A549 (cell line): Measurements from ENCODE around the gene HRC.

Source experiments
- ESRRA ChIP-seq: fragments of 150-350 bp; IDR thresholded peaks from 2 replicates; pipeline ENCODE4 v1.6.1; 2014; ENCODE audit warnings: mild to moderate bottlenecking, low read length, borderline replicate concordance
- POLR2A ChIP-seq: IDR thresholded peaks from 2 replicates; pipeline ENCODE4 v1.6.1; 2012; ENCODE audit warnings: mild to moderate bottlenecking, low read length
- POLR2AphosphoS2 ChIP-seq: conservative IDR thresholded peaks from 2 replicates; pipeline ENCODE4 v1.6.1; 2012; ENCODE audit warnings: low read length, improper control_type of control experiment, inconsistent platforms
- RAD21 ChIP-seq, 2 experiments: fragments of >200 bp in 1 of 2; sonication (Bioruptor Twin) in 1 of 2; formaldehyde crosslinking in 1 of 2; IDR thresholded peaks in 1 of 2; conservative IDR thresholded peaks in 1 of 2; 2 replicates in 1 of 2; 3 replicates in 1 of 2; pipeline ENCODE4 v1.6.1; 2012 to 2018; ENCODE audit warnings: inconsistent platforms in 1 of 2
- TF ChIP-seq, protein P1 (sequence below): fragments of >200 bp; sonication (Bioruptor Twin); formaldehyde crosslinking; IDR thresholded peaks from 3 replicates; pipeline ENCODE4 v1.5.1; 2016
- TF ChIP-seq, protein P2 (sequence below): IDR thresholded peaks from 2 replicates; pipeline ENCODE4 v1.6.1; 2012

DNA sequence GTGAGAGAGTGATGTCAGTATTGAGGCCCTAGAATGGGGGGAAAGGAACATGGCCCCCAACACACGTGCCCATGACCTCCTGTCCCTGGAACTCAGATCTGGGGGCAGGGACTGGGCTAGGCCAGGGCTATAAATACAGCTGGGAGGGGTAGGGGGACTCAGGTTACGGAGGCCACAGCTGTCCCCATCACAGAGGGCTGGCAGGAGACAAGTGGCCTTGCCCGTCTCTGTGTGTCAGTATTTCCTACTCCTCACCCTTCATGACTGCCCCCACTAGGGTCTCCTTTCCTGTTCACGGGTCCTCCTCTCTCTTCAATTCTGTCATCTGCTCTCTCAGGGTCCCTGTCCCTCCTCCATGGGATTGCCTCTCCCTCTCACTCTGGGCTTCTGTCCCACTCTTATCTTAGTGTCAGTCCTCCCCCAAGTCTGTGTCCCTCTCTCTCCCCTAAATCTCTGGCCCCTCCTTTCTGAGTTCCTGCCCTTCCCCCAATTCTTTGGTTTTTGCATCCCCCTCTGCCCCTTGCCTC, 687 bp upstream of the HRC start:
- TF ChIP-seq, protein P1, sequence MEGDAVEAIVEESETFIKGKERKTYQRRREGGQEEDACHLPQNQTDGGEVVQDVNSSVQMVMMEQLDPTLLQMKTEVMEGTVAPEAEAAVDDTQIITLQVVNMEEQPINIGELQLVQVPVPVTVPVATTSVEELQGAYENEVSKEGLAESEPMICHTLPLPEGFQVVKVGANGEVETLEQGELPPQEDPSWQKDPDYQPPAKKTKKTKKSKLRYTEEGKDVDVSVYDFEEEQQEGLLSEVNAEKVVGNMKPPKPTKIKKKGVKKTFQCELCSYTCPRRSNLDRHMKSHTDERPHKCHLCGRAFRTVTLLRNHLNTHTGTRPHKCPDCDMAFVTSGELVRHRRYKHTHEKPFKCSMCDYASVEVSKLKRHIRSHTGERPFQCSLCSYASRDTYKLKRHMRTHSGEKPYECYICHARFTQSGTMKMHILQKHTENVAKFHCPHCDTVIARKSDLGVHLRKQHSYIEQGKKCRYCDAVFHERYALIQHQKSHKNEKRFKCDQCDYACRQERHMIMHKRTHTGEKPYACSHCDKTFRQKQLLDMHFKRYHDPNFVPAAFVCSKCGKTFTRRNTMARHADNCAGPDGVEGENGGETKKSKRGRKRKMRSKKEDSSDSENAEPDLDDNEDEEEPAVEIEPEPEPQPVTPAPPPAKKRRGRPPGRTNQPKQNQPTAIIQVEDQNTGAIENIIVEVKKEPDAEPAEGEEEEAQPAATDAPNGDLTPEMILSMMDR, result no peak
- TF ChIP-seq POLR2AphosphoS2 (no peak), ESRRA (no peak), POLR2A (no peak), RAD21 (conservative IDR thresholded peaks at IDR 0.05 in 1 of 2, IDR thresholded peaks at IDR 0.05 in 1 of 2) (no peak)
- TF ChIP-seq, protein P2, sequence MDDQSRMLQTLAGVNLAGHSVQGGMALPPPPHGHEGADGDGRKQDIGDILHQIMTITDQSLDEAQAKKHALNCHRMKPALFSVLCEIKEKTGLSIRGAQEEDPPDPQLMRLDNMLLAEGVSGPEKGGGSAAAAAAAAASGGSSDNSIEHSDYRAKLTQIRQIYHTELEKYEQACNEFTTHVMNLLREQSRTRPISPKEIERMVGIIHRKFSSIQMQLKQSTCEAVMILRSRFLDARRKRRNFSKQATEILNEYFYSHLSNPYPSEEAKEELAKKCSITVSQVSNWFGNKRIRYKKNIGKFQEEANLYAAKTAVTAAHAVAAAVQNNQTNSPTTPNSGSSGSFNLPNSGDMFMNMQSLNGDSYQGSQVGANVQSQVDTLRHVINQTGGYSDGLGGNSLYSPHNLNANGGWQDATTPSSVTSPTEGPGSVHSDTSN, result no peak
